Muscle layer of colon (tissue), 2 donors: ENCODE results near the gene CDS2.
A peak's percentile ranks its signal among the peaks of the same experiment; 100 is the strongest.

Source experiments
- H3K27ac ChIP-seq: one replicate; pipeline ENCODE4 v1.7.0; 2013; ENCODE audit warnings: low read depth, mild to moderate bottlenecking, low read length, moderate library complexity
- H3K27me3 ChIP-seq, 2 donors: one replicate each; pipeline ENCODE4 v1.7.0; 2013; ENCODE audit warnings: low read length in 2 of 2, mild to moderate bottlenecking in 2 of 2; ENCODE audit not compliant: insufficient read depth in 2 of 2, control insufficient read depth in 1 of 2
- H3K36me3 ChIP-seq: one replicate; pipeline ENCODE4 v1.7.0; 2013; ENCODE audit warnings: mild to moderate bottlenecking, low read length; ENCODE audit not compliant: insufficient read depth
- H3K4me1 ChIP-seq: one replicate; pipeline ENCODE4 v1.7.0; 2013; ENCODE audit warnings: mild to moderate bottlenecking, low read length; ENCODE audit not compliant: insufficient read depth
- H3K4me3 ChIP-seq, 2 donors: one replicate each; pipeline ENCODE4 v1.7.0; 2013; ENCODE audit warnings: low read length in 2 of 2, low read depth in 1 of 2, mild to moderate bottlenecking in 1 of 2, moderate library complexity in 1 of 2
- H3K9ac ChIP-seq: one replicate; pipeline ENCODE4 v1.7.0; 2013; ENCODE audit warnings: low read length
- H3K9me3 ChIP-seq: one replicate; pipeline ENCODE4 v1.7.0; 2013; ENCODE audit warnings: mild to moderate bottlenecking, low read length
- donor health status: abdominal sarcoma.
- donor health status: Adenocarcinoma of cecum.

Gene CDS2

DNA sequence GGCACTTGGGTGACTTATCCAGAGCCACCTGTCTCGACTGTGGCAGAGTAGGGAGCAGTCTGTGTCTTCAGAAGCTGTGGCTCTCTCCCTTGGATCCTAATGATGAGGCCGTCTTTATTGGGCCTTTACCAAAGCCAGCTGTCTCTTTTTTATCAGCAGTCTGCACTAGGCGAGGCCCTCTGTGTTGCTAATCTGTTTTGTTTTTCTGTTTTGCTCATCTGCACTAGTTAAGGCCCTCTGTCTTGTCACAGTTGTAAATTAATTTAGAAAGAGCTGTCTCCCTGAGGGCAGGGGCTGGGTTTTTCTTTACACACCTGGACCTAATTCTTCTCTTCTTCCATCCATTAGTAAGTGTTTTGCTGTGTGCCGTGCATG is 45.0 kb downstream of the CDS2 start:
- Histone ChIP-seq H3K4me3 (no peak overlapping the region), H3K27ac (peak overlapping the region; percentile 12), H3K9me3 (no peaks in the 10 kb centered on the region), H3K9ac (no peak overlapping the region), H3K4me1 (peaks cover 27% of the 10 kb centered on the region), H3K27me3 (no peaks in the 10 kb centered on the region), H3K36me3 (peaks cover 22% of the 10 kb centered on the region)

DNA sequence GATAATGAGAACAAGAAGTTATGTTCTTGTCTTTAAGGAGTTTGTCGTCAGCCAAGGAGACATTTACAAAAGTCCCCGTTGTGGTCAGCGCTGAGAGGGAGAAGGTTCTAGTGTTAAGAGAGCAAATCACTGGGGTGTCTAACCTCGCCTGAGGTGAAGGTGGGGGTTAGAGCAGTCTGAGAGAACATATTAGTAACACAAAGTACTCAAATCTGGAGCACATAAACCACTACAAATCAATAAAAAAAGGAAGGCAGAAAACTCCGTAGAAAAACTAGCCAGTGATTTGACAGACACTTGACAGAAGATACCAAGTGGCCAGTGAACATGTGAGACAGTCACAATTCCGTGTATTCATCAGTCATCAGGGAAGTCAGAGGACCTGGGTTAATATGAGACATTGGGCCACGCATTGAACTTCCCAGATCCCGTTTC is 45.4 kb downstream of the CDS2 start:
- H3K4me1 ChIP-seq = peaks cover 27% of the 10 kb centered on the region
- no peak overlapping the region for H3K4me3 ChIP-seq
- H3K9ac ChIP-seq = no peak overlapping the region
- no peak overlapping the region for H3K27ac ChIP-seq
- no peaks in the 10 kb centered on the region for H3K9me3 ChIP-seq
- H3K36me3 ChIP-seq = peaks cover 26% of the 10 kb centered on the region
- no peaks in the 10 kb centered on the region for H3K27me3 ChIP-seq

GRCh38 chr20:5172903-5173463 is 46.2 kb downstream of the CDS2 start:
- H3K27ac ChIP-seq = no peak overlapping the region
- no peaks in the 10 kb centered on the region for H3K9me3 ChIP-seq
- no peak overlapping the region for H3K9ac ChIP-seq
- no peaks in the 10 kb centered on the region for H3K27me3 ChIP-seq
- peaks cover 27% of the 10 kb centered on the region for H3K4me1 ChIP-seq
- H3K36me3 ChIP-seq = peaks cover 32% of the 10 kb centered on the region
- no peak overlapping the region for H3K4me3 ChIP-seq

- peaks cover 25% of the 10 kb centered on the region for H3K4me1 ChIP-seq
- H3K9me3 ChIP-seq = no peaks in the 10 kb centered on the region
- peaks cover 40% of the 10 kb centered on the region for H3K36me3 ChIP-seq
- H3K9ac ChIP-seq = no peak overlapping the region
- no peak overlapping the region for H3K27ac ChIP-seq
- H3K4me3 ChIP-seq = no peak overlapping the region
- H3K27me3 ChIP-seq = no peaks in the 10 kb centered on the region
Observed at GRCh38 chr20:5173751-5174150, 46.9 kb downstream of the CDS2 start.

DNA sequence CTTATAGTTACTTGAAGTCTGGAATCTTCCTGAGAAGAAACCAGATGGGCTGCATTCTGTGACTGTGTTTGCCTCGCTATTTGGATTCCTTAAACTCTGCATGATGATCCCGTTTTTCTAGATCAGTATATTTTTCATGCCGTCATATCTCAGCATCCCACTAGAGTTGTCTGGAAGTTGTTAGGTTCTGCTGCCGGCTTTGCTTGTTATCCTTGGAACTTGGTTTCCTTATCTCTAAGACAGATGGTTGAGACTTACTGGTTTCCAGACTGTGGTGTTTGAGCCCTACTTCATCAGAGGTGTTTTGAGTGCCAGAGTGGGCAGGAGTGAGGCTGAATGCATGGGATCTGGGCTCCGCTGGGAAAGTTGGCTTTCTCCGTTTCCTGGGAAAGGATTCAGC is 50.3 kb downstream of the CDS2 start:
- H3K27ac ChIP-seq = no peak overlapping the region
- no peak overlapping the region for H3K9ac ChIP-seq
- H3K36me3 ChIP-seq = peaks cover 44% of the 10 kb centered on the region
- H3K4me3 ChIP-seq = no peak overlapping the region
- H3K9me3 ChIP-seq = no peaks in the 10 kb centered on the region
- H3K27me3 ChIP-seq = no peaks in the 10 kb centered on the region
- H3K4me1 ChIP-seq = peaks cover 3% of the 10 kb centered on the region

DNA sequence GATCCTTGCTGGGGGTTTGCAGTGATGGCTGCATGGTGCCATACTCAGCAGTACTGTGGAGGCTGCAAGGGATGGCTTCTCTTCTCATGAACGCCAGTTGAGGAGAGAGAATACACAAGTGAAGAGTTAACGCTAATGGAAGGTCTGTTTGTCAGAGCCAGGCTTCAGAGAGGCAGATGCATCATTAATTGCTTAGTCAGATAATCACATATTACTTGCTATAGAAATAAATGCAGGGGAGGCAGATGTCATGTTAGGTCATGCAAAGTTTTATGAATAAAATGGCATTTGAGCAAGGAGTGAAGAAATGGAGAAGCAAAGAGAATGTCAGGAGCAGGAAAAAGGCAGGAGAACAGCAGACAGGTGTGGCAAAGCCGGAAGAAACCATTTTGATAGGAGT is 51.2 kb downstream of the CDS2 start:
- Histone ChIP-seq H3K9ac (no peak overlapping the region), H3K27me3 (no peaks in the 10 kb centered on the region), H3K9me3 (no peaks in the 10 kb centered on the region), H3K36me3 (peaks cover 54% of the 10 kb centered on the region), H3K4me3 (no peak overlapping the region), H3K27ac (no peak overlapping the region), H3K4me1 (peaks cover 9% of the 10 kb centered on the region)

DNA sequence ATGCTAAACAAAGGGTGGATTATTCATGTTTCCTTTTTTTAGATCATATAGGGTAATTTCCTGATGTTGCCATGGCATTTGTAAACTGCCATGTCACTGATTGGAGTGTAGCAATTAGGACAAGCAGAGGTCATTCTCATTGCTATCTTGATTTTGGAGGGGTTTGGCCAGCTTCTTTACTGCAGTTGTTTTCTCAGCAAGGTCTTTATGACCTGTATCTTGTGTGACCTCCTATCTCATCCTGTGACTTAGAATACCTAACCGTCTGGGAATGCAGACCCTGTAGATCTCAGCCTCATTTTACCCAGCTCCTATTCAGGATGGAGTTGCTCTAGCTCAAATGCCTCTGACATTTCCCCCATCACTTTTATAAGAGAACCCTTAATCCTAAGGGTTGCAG is 53.6 kb downstream of the CDS2 start:
- no peak overlapping the region for H3K27ac ChIP-seq
- peaks cover 58% of the 10 kb centered on the region for H3K36me3 ChIP-seq
- H3K4me1 ChIP-seq = peaks cover 9% of the 10 kb centered on the region

GRCh38 chr20:5180933-5181332 is 54.1 kb downstream of the CDS2 start:
- Histone ChIP-seq H3K27me3 (no peaks in the 10 kb centered on the region), H3K4me1 (peaks cover 9% of the 10 kb centered on the region), H3K4me3 (no peak overlapping the region), H3K36me3 (peaks cover 62% of the 10 kb centered on the region), H3K27ac (no peak overlapping the region), H3K9ac (no peak overlapping the region), H3K9me3 (no peaks in the 10 kb centered on the region)

More for the DNA sequence above, 53.6 kb downstream of the CDS2 start:
- Histone ChIP-seq H3K4me3 (no peak overlapping the region), H3K27me3 (no peaks in the 10 kb centered on the region), H3K9ac (no peak overlapping the region), H3K9me3 (no peaks in the 10 kb centered on the region)

DNA sequence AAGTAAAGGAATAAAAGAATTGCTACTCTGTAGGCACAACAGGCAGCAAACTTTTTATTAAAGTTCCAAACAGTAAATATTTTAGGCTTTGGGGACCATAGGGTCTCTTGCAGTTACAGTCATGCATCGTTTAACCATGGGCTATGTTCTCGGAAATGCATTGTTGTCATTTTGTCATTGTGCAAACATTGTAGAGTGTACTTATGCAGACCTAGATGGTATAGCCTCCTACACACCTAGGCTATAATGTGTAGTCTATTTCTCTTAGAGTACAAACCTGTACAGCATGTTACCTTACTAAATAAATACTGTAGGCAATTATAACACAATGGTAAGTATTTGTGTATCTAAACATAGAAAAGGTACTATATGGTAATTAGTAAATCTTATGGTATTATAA is 54.7 kb downstream of the CDS2 start:
- Histone ChIP-seq H3K4me3 (no peak overlapping the region), H3K27ac (peak overlapping the region; percentile 9), H3K9me3 (no peaks in the 10 kb centered on the region), H3K4me1 (peaks cover 9% of the 10 kb centered on the region), H3K36me3 (peaks cover 66% of the 10 kb centered on the region), H3K9ac (no peak overlapping the region), H3K27me3 (no peaks in the 10 kb centered on the region)

DNA sequence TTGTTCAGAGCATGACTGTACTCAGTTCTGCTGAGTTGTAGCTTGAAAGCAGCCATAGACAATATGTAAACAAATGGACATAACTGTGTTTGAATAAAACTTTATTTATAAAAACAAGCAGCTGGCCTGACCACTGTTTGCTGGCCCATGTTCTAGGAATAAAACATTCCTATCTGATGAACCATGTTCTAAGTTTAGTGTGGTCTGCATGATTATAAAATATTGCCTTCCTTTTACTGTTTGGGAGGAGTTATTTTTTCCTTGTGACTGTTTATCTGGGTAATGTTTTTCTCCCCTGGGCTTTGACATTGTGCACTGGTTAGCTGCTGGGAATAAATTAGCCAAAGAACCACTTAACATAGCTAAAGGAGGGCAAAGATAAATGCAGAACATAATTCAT is 55.1 kb downstream of the CDS2 start:
- peaks cover 65% of the 10 kb centered on the region for H3K36me3 ChIP-seq
- H3K27me3 ChIP-seq = no peaks in the 10 kb centered on the region
- H3K4me1 ChIP-seq = peaks cover 9% of the 10 kb centered on the region
- H3K27ac ChIP-seq = no peak overlapping the region
- H3K9me3 ChIP-seq = no peaks in the 10 kb centered on the region
- H3K4me3 ChIP-seq = no peak overlapping the region
- no peak overlapping the region for H3K9ac ChIP-seq

- Histone ChIP-seq H3K4me1 (peaks cover 9% of the 10 kb centered on the region), H3K9me3 (no peaks in the 10 kb centered on the region), H3K4me3 (no peak overlapping the region), H3K36me3 (peaks cover 62% of the 10 kb centered on the region), H3K9ac (no peak overlapping the region), H3K27ac (no peak overlapping the region), H3K27me3 (no peaks in the 10 kb centered on the region)
Observed at GRCh38 chr20:5182615-5183254, 55.9 kb downstream of the CDS2 start.
